Keratinocyte (primary cell): ENCODE results near the gene PAQR4. TPM values are rescaled to one million over a fixed set of nuclear protein-coding genes. Genes with fewer than 3 reads are reported as not detected.

ENCODE experiments used
- DNase-seq: peaks from one replicate; pipeline ENCODE4 v3.0.0-alpha.2; 2011; ENCODE audit warnings: low read depth, missing footprints, low spot score
- FAIRE-seq: peaks from 2 replicates; lab custom pipeline; 2011; peaks lifted over from hg19 to GRCh38; lab: Jason Lieb, UNC
- H2AFZ ChIP-seq: 2 replicates; pipeline ENCODE4 v1.6.0; 2012; ENCODE audit warnings: low read length, control low read depth, inconsistent platforms; ENCODE audit not compliant: control insufficient read depth
- H3K27ac ChIP-seq: 2 replicates; pipeline ENCODE4 v1.5.1; 2011; ENCODE audit warnings: low read length; ENCODE audit not compliant: control insufficient read depth, insufficient read depth
- H3K27me3 ChIP-seq: 3 replicates; pipeline ENCODE4 v1.6.0; 2011; ENCODE audit warnings: low read length; ENCODE audit not compliant: control insufficient read depth, insufficient read depth; ENCODE audit errors: extremely low read depth
- H3K36me3 ChIP-seq, 2 experiments: 2 replicates in 1 of 2; 3 replicates in 1 of 2; pipeline ENCODE4 v1.5.1; 2011; ENCODE audit warnings: low read length in 2 of 2, mild to moderate bottlenecking in 1 of 2; ENCODE audit not compliant: control insufficient read depth in 2 of 2, insufficient read depth in 2 of 2; ENCODE audit errors: extremely low read depth in 1 of 2
- H3K4me1 ChIP-seq: 3 replicates; pipeline ENCODE4 v1.5.1; 2011; ENCODE audit warnings: low read length; ENCODE audit not compliant: control insufficient read depth, insufficient read depth; ENCODE audit errors: extremely low read depth
- H3K4me2 ChIP-seq: 3 replicates; pipeline ENCODE4 v1.6.0; 2011; ENCODE audit warnings: low read depth, low read length; ENCODE audit not compliant: control insufficient read depth, insufficient read depth; ENCODE audit errors: extremely low read depth
- H3K4me3 ChIP-seq, 3 experiments: fragments of 200-600 bp in 1 of 3; sonication (generic) in 1 of 3; 2 replicates in 2 of 3; 3 replicates in 1 of 3; pipeline ENCODE4 v1.5.1; 2011 to 2016; ENCODE audit warnings: low read length in 3 of 3, mild to moderate bottlenecking in 3 of 3, control low read depth in 2 of 3, inconsistent platforms in 1 of 3, low read depth in 1 of 3, mixed read lengths in 1 of 3, mixed run types in 1 of 3, moderate library complexity in 1 of 3; ENCODE audit not compliant: control insufficient read depth in 2 of 3, insufficient read depth in 2 of 3; ENCODE audit errors: extremely low read depth in 1 of 3
- H3K79me2 ChIP-seq: 2 replicates; pipeline ENCODE4 v1.6.0; 2012; ENCODE audit warnings: low read length; ENCODE audit not compliant: control insufficient read depth, insufficient read depth
- H3K9ac ChIP-seq: 3 replicates; pipeline ENCODE4 v1.6.0; 2011; ENCODE audit warnings: low read length; ENCODE audit not compliant: control insufficient read depth, insufficient read depth; ENCODE audit errors: extremely low read depth
- H3K9me1 ChIP-seq: 3 replicates; pipeline ENCODE4 v1.6.0; 2011; ENCODE audit warnings: low read length; ENCODE audit not compliant: control insufficient read depth, insufficient read depth; ENCODE audit errors: extremely low read depth
- H3K9me3 ChIP-seq: 2 replicates; pipeline ENCODE4 v1.5.1; 2012; ENCODE audit warnings: low read depth, low read length; ENCODE audit not compliant: control insufficient read depth
- H4K20me1 ChIP-seq: 3 replicates; pipeline ENCODE4 v1.6.0; 2011; ENCODE audit warnings: low read length; ENCODE audit not compliant: control insufficient read depth, insufficient read depth; ENCODE audit errors: extremely low read depth
- EZH2 ChIP-seq: IDR thresholded peaks from one replicate; pipeline ENCODE4 v1.6.1; 2012; ENCODE audit warnings: inconsistent platforms, mild to moderate bottlenecking, low read length, moderate library complexity
- dilution Hi-C: fragments of 300-500 bp; cut with MboI; formaldehyde crosslinking; loops from one replicate; pipeline ENCODE4 v1.7.0; 2020; ENCODE audit warnings: low sequenced_read_pairs; ENCODE audit not compliant: extremely low pct_ligation_motif_present
- polyA plus RNA-seq, 5 experiments: library from polyadenylated mRNA; depleted of rRNA in 3 of 5; stranded (reverse) in 3 of 5; stranded (forward) in 1 of 5; unstranded in 1 of 5; fragments of >200 nt; gene quantifications; 1 replicate in 1 of 5; 2 replicates in 3 of 5; 3 replicates in 1 of 5; pipeline versions ENCODE4 v1.2.1 to v1.2.3, GENCODE V29; 2011 to 2012; ENCODE audit warnings: missing spikeins in 2 of 5, low read depth in 1 of 5, low replicate concordance in 1 of 5
- TF ChIP-seq, protein P1 (sequence below), 3 experiments: IDR thresholded peaks in 1 of 3; conservative IDR thresholded peaks in 1 of 3; optimal IDR thresholded peaks in 1 of 3; 2 replicates in 2 of 3; 3 replicates in 1 of 3; pipeline versions ENCODE3 to v1.5.1; 2011; ENCODE audit warnings: low read length in 3 of 3, mild to moderate bottlenecking in 3 of 3, moderate library complexity in 2 of 3, control low read depth in 1 of 3, inconsistent platforms in 1 of 3; ENCODE audit not compliant: insufficient read depth in 2 of 3; ENCODE audit errors: extremely low read depth in 1 of 3

Gene PAQR4
- polyA plus RNA-seq, 1 donor (not counting 4 experiments of a cell fraction or from before 2014, with no cell fraction given): 16.8 TPM

DNA sequence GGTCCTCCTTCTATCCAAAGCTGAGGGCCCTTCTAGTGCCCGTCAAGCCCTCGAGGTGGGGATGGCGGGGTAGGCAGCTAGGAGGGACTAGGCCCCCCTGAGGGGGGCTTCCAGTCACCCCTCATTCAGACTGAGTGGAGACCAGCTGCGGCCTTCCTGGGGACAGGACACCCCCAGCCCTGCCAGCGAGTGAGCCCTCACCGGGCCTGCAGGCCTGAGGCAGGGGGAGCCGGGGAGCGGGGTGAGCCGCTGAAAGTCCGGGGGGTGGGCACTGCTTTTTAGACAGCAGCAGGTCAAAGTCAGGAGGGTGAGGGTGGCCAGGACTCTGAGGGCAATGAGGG lies 13.7 kb upstream of the PAQR4 start:
- Histone ChIP-seq H3K4me1 (peaks cover 8% of the 10 kb centered on the region), H3K9me1 (no peaks in the 10 kb centered on the region), H2AFZ (no peak overlapping the region), H3K4me2 (no peak overlapping the region), H3K36me3 (no peaks in the 10 kb centered on the region), H4K20me1 (no peaks in the 10 kb centered on the region), H3K27me3 (peaks cover 6% of the 10 kb centered on the region), H3K27ac (no peak overlapping the region), H3K79me2 (no peaks in the 10 kb centered on the region), H3K9ac (no peak overlapping the region), H3K4me3 (no peak overlapping the region), H3K9me3 (no peaks in the 10 kb centered on the region)
- dilution Hi-C loops: no loop called here
- no peak for FAIRE-seq
- TF ChIP-seq, protein P1, sequence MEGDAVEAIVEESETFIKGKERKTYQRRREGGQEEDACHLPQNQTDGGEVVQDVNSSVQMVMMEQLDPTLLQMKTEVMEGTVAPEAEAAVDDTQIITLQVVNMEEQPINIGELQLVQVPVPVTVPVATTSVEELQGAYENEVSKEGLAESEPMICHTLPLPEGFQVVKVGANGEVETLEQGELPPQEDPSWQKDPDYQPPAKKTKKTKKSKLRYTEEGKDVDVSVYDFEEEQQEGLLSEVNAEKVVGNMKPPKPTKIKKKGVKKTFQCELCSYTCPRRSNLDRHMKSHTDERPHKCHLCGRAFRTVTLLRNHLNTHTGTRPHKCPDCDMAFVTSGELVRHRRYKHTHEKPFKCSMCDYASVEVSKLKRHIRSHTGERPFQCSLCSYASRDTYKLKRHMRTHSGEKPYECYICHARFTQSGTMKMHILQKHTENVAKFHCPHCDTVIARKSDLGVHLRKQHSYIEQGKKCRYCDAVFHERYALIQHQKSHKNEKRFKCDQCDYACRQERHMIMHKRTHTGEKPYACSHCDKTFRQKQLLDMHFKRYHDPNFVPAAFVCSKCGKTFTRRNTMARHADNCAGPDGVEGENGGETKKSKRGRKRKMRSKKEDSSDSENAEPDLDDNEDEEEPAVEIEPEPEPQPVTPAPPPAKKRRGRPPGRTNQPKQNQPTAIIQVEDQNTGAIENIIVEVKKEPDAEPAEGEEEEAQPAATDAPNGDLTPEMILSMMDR (optimal IDR thresholded peaks at IDR 0.05 in 1 of 3, IDR thresholded peaks at IDR 0.05 in 1 of 3, conservative IDR thresholded peaks at IDR 0.05 in 1 of 3; ENCODE audit: extremely low read depth in 1 of 3, insufficient read depth in 2 of 3, low read length in 3 of 3): no peak
- no peak for TF ChIP-seq EZH2
- no peak for DNase-seq

DNA sequence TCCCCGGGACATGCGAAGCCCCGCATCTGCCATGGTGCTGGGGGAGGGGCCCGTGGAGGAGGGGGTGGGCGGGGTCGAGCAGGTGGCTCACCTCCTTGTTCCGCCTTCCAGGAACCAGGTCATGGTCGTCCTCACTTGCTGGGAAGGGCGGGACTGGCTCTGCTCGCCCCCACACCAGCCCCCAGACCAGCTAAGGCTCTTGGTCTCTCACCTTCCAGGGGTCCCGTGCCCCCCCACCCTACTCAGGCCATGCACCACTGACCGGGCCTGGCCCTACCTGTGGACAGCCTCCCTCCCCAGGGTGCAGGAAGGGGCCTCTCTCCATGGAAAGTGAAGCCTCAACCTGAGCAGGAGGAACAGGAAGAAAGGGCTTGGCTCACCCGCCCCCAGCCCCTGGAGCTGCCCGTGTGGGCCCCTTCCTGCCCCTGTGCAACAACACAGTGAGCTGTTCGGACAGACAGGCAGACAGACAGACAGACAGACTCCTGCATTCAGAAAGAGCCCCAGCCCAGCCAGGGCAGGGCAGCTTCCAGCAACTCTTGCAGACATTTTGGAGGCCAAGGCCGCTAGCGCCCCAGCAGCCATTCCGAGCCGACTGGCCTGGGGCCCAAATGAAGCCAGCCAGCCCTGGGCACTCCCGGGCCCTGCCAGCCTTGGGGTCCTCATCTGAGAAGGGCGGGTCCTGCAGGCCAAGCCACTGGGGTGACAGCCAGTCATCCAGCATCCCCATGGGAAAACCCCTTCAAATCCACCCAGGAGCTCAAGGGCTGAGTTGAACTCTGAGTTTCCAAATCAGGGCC lies 13.2 kb upstream of the PAQR4 start:
- Histone ChIP-seq H3K9me1 (no peaks in the 10 kb centered on the region), H3K4me2 (no peak overlapping the region), H3K9ac (no peak overlapping the region), H3K27me3 (peaks cover 6% of the 10 kb centered on the region), H3K27ac (no peak overlapping the region), H3K4me3 (no peak overlapping the region), H3K4me1 (peaks cover 8% of the 10 kb centered on the region), H3K9me3 (no peaks in the 10 kb centered on the region), H3K36me3 (no peaks in the 10 kb centered on the region), H3K79me2 (no peaks in the 10 kb centered on the region), H4K20me1 (no peaks in the 10 kb centered on the region), H2AFZ (no peak overlapping the region)
- dilution Hi-C loops: no loop called here
- FAIRE-seq: no peak
- TF ChIP-seq, protein P1 (optimal IDR thresholded peaks at IDR 0.05 in 1 of 3, IDR thresholded peaks at IDR 0.05 in 1 of 3, conservative IDR thresholded peaks at IDR 0.05 in 1 of 3; ENCODE audit: extremely low read depth in 1 of 3, insufficient read depth in 2 of 3, low read length in 3 of 3): no peak
- no peak for TF ChIP-seq EZH2
- no peak for DNase-seq
